Measurements from ENCODE around the gene TDRD9.
A peak's percentile ranks its signal among the peaks of the same experiment; 100 is the strongest.
"Not testable (repeated sequence)": the region's sequence is repeated elsewhere in the genome, so short reads cannot be mapped to it uniquely, and the experiment has no call there.

The TDRD9 gene

DNA sequence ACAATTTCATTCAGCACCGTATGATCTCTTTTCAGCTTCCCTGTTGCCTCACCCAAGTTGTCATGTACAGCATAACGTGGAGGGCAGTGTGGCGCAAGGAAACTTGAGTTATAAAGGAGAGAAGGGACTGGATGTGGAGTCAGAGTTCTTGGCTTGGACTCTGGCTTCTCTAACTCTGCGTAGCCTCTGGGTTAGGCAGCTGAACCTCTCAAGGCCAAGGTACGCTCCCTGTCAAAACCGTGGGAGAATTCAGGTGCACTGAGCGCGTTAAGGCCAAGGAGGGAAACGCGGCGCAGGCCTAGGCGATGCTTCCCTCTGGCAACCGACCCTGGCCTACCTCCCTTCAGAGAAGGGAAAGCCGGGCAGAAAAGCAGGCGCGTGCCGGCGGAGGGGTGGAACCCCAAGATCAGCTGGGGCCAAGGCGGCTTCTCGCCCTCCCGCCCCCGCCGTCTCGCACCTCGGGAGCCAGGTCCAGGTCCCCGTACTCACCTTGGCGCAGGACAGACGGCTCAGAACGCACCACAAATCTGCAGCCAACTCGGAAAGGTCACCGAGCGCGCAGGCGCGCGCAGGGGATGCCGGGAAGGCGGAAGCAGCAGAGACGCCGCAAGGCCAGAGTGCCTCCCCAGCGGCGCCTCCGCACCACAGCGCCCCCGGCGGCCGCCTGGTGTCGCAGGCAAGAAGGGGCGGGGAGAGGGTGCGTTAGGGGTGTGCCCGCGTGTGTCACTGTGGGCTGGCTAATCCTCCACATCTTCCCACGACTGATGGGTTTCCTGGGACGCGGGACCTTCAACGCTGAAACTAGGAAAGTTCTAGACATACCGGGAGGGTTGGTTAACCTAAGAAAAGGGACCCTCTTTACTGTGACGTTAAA lies 7.0 kb upstream of the TDRD9 start:
- peak; percentile 92 to 94 for DNase-seq (ENCODE audit: low read depth in 2 of 2)

GRCh38 chr14:103921855-103922200 lies 6.4 kb upstream of the TDRD9 start:
- not testable (repeated sequence) for DNase-seq (ENCODE audit: low read depth in 2 of 2)

GRCh38 chr14:103923863-103924262 lies 4.4 kb upstream of the TDRD9 start:
- no peak for DNase-seq (ENCODE audit: low read depth in 2 of 2)

GRCh38 chr14:103925316-103925715 lies 2.9 kb upstream of the TDRD9 start:
- DNase-seq (ENCODE audit: low read depth in 2 of 2), result no peak

GRCh38 chr14:103927566-103927965 lies 690 bp upstream of the TDRD9 start:
- no peak for DNase-seq (ENCODE audit: low read depth in 2 of 2)

GRCh38 chr14:103930051-103930604 lies 1.9 kb downstream of the TDRD9 start:
- DNase-seq (ENCODE audit: low read depth in 2 of 2), result no peak

DNA sequence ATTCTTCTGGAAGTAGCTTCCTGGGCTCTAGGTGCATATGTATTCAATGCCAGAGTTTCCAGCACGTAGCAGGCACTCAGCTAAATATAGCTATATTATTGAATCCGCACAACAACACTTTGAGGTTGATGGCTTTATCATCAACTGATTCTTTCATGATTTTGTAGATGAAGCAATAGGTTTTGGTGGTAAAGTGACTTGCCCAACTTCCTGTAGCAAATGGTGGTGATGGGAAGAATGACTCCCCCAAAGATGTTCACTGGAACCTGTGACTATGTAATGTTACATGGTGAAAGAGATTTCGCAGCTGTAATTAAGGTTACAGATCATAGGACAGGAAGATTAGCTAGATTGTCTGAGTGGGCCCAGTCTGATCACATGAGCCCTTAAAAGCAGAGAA lies 3.2 kb downstream of the TDRD9 start:
- DNase-seq (ENCODE audit: low read depth in 2 of 2), result no peak

DNA sequence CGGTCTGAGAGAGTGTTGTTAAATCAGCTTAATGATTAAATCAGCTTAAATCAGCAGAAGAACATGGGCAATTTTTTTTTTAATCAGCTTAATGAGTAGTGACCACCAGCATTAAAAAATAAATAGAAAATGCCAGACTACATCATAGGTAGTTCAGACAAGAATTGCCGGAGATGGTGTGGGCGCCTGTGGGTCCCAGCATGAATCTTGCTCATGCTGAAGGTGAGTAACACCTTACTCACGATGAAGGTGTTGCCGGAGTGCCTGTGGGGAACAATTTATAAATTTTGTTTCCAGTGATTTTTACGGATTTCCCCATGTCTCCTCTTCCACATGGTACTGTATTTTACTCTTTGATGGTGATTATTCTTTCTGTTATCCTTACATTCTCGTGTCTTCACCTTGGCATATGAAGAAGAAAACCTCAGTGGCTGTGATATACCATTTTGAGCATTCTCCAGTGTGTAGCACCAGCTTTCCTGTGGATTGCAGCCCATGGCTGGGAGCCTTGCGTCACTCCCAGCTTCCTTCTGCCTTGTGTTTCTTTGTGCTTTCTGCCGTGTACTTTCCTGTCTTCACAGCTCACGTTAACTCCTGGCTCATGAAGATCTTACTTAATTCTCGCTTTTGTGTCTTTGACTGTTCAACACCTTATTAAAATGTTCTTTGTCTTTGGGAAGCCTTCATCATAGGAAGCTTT lies 4.7 kb downstream of the TDRD9 start:
- no peak for DNase-seq (ENCODE audit: low read depth in 2 of 2)

DNA sequence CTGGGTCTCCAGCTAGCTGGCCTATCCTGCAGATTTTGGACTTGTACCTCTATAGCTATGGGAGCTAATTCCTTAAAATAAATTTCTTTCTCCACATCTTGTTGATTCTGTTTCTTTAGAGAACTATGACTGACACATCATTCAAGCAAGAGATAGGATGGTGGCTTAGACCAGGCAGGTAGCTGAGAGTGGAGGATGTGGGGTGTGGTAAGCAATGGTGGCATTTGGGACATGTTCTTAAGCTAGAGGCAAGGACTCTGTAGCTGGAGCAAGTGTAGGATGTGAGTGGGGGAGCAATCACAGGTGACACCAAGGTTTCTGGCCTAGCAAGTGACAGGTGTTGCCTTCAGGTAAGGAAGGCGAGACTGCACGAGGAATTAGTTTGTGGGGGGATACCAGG lies 6.8 kb downstream of the TDRD9 start:
- DNase-seq (ENCODE audit: low read depth in 2 of 2), result no peak

GRCh38 chr14:103941462-103941861 lies 13.2 kb downstream of the TDRD9 start:
- no peak for DNase-seq (ENCODE audit: low read depth in 2 of 2)

GRCh38 chr14:103941973-103942736 lies 13.9 kb downstream of the TDRD9 start, which contains the start of gene RD3L:
RD3L (minus strand) TSS chr14:103942529; CDS start chr14:103941695, 834 bp downstream.
- no peak for DNase-seq (ENCODE audit: low read depth in 2 of 2)

- DNase-seq (ENCODE audit: low read depth in 2 of 2), result no peak
These were observed 15.4 kb downstream of the TDRD9 start for GRCh38 chr14:103943673-103944072.

- no peak for DNase-seq (ENCODE audit: low read depth in 2 of 2)
These were observed 18.7 kb downstream of the TDRD9 start for GRCh38 chr14:103946975-103947374.

DNA sequence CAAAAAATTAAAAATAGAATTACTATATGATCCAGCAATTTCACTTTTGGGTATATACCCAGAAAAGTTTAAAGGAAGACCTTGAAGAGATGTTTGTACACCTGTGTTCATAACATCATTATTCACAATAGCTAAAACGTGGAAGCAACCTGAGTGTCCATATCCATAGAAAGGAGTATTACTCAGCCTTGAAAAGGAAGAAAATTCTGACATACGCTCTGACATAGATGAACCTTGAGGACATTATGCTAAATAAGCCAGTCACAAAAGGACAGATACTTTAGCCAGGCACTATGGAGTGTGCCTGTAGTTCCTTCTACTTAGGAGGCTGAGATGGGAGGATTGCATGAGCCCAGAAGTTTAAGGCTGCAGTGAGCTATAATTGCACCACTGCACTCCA lies 20.2 kb downstream of the TDRD9 start:
- no peak for DNase-seq (ENCODE audit: low read depth in 2 of 2)

- DNase-seq (ENCODE audit: low read depth in 2 of 2), result no peak
These were observed 21.0 kb downstream of the TDRD9 start for GRCh38 chr14:103949131-103949790.

DNA sequence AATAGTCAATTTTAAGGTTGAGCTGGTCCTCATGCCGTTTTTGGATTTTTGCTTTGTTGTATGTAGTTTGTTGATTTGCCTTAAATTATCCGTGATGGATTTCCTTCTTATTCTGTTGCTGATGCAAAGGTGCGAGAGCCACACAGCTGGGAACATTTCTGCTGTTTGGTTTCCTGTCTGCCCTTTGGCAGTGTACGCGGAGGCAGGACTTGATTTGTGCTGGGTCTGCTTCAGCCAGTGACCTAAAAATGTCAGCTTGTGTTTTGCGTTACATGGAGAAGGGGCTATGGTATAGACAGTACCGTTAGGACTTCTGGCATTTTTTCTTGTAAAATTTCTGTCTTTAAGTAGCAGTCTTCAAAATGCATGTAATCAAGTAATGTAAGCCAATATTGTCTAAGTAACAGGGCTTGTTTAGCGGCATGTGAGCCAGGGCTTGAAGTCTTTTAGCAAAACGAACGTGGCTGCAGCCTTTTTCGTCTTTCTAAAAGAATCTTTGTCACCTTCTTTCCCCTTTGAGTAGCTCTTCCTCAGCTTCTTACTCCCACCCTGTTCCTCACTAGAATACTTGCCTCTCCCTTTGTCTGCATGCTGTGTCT lies 32.3 kb downstream of the TDRD9 start:
- DNase-seq (ENCODE audit: low read depth in 2 of 2), result no peak

GRCh38 chr14:103961928-103962578 lies 33.8 kb downstream of the TDRD9 start:
- no peak for DNase-seq (ENCODE audit: low read depth in 2 of 2)

DNA sequence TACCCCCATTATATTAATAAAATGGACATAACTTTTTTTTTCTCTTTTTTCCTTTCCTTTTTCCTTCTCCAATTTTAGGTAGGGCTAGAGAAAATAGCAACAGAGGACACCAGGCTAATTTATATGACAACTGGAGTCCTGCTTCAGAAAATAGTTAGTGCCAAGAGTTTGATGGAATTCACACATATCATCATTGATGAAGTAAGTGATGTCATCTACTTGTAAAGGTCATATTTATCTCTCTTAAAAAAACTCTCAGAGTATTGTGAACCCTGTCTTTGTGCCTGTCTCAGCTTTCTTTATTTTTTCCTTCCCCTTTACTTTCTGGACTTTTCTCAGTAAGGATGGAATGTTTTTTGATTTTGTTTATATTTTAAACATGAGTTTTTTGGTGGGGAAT lies 38.4 kb downstream of the TDRD9 start:
- DNase-seq (ENCODE audit: low read depth in 2 of 2), result no peak

DNA sequence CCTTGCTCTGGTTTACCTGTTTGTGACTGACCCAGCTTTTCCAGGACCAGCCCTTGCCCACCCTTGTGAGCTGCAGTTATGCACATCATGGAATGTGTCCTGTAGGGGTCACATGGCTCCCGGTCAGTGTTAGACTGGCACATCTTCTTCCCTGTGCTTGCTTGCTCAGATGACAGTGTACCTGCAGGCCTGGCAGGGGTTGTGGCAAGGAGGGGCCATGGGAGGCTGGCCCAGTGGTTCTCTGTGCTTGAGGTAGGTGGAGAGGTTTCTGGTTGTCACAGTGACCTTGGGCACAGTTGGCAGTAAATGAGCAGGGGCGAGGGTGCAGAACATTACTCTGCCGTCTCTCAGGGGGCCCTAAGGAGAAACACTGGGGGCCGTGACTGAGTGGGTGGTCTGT lies 41.7 kb downstream of the TDRD9 start:
- no peak for DNase-seq (ENCODE audit: low read depth in 2 of 2)

DNA sequence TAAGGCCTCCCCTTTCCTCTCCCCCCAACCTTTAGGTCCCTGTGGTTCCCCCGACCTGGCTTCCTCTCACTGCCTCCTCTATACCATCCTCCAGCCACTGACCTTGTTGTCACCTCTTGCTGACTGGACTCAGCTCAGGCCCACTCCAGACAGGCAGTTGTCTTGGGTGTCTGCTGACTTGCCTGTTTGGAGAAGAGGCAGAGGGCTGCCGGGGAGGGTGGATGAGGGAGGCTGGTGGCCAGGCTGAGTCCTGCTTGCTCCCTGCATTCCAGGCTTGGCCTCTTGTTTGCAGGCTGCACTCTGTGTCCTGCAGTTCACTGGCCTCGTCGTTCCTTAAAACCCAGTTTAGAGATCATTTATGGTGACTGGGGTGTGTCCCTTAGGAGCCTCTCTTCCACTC lies 45.1 kb downstream of the TDRD9 start:
- DNase-seq (ENCODE audit: low read depth in 2 of 2), result no peak

- no peak for DNase-seq (ENCODE audit: low read depth in 2 of 2)
These were observed 46.3 kb downstream of the TDRD9 start for GRCh38 chr14:103974575-103974974.
